Measurements from ENCODE around the gene NSD1.

The NSD1 gene

DNA sequence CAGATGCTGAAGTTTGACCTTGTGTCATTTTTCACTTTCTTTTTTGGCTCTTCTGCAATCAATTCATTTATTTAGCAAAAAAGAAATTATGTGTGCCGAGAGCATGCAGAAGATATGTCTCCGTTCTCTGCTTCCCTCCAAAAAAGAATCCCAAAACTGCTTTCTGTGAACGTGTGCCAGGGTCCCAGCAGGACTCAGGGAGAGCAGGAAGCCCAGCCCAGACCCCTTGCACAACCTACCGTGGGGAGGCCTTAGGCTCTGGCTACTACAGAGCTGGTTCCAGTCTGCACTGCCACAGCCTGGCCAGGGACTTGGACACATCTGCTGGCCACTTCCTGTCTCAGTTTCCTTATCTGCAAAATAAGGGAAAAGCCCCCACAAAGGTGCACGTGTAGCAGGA, 44.4 kb upstream of the NSD1 start:
- Histone ChIP-seq H3K4me3 (ENCODE audit: low read depth, low read length) (no peak overlapping the region), H3K27me3 (no peaks in the 10 kb centered on the region), H3K9me3 (no peaks in the 10 kb centered on the region), H3K36me3 (no peaks in the 10 kb centered on the region), H3K4me1 (no peaks in the 10 kb centered on the region)
- DNase-seq, result no peak
- TF ChIP-seq CTCF (IDR thresholded peaks at IDR 0.05; ENCODE audit: low read depth, low read length), result no peak

GRCh38 chr5:177089825-177090641, 43.5 kb upstream of the NSD1 start:
- no peaks in the 10 kb centered on the region for H3K9me3 ChIP-seq
- no peaks in the 10 kb centered on the region for H3K27me3 ChIP-seq
- DNase-seq, result no peak
- H3K4me3 ChIP-seq (ENCODE audit: low read depth, low read length), result no peak overlapping the region
- H3K4me1 ChIP-seq, result peaks cover 6% of the 10 kb centered on the region; the same call in 1 of the 2 replicates
- TF ChIP-seq CTCF (IDR thresholded peaks at IDR 0.05; ENCODE audit: low read depth, low read length), result no peak
- H3K36me3 ChIP-seq, result no peaks in the 10 kb centered on the region

GRCh38 chr5:177090813-177091212, 42.8 kb upstream of the NSD1 start:
- H3K36me3 ChIP-seq, result no peaks in the 10 kb centered on the region
- H3K4me3 ChIP-seq (ENCODE audit: low read depth, low read length), result no peak overlapping the region
- H3K4me1 ChIP-seq, result peaks cover 6% of the 10 kb centered on the region; the same call in 1 of the 2 replicates
- DNase-seq, result no peak
- H3K9me3 ChIP-seq, result no peaks in the 10 kb centered on the region
- H3K27me3 ChIP-seq, result no peaks in the 10 kb centered on the region
- TF ChIP-seq CTCF (IDR thresholded peaks at IDR 0.05; ENCODE audit: low read depth, low read length), result no peak

- Histone ChIP-seq H3K4me1 (peaks cover 6% of the 10 kb centered on the region; the same call in 1 of the 2 replicates), H3K36me3 (no peaks in the 10 kb centered on the region), H3K9me3 (no peaks in the 10 kb centered on the region), H3K4me3 (ENCODE audit: low read depth, low read length) (no peak overlapping the region), H3K27me3 (no peaks in the 10 kb centered on the region)
- no peak for TF ChIP-seq CTCF (IDR thresholded peaks at IDR 0.05; ENCODE audit: low read depth, low read length)
- no peak for DNase-seq
Observed at GRCh38 chr5:177091232-177091631, 42.3 kb upstream of the NSD1 start.

GRCh38 chr5:177092178-177093081, 41.1 kb upstream of the NSD1 start:
- peaks cover 6% of the 10 kb centered on the region; the same call in 1 of the 2 replicates for H3K4me1 ChIP-seq
- H3K4me3 ChIP-seq (ENCODE audit: low read depth, low read length), result no peak overlapping the region
- no peaks in the 10 kb centered on the region for H3K9me3 ChIP-seq
- no peaks in the 10 kb centered on the region for H3K27me3 ChIP-seq
- no peaks in the 10 kb centered on the region for H3K36me3 ChIP-seq
- DNase-seq, result no peak
- TF ChIP-seq CTCF (IDR thresholded peaks at IDR 0.05; ENCODE audit: low read depth, low read length), result no peak

All from BE2C (cell line).